ACHN (cell line): ENCODE measurements around the gene GSTT2B.
A peak's percentile ranks its signal among the peaks of the same experiment; 100 is the strongest.
"Not testable (repeated sequence)": the region's sequence is repeated elsewhere in the genome, so short reads cannot be mapped to it uniquely, and the experiment has no call there.

ENCODE experiments used
- DNase-seq: peaks from one replicate; pipeline ENCODE4 v3.0.0-alpha.2; 2015
- in situ Hi-C: cut with HindIII; loops from 2 replicates; pipeline ENCODE4 v1.10.0; 2017; ENCODE audit warnings: low sequenced_read_pairs, low pct_ligation_motif_present, low pct_unique_long_range_greater_than_20kb

The GSTT2B gene

GRCh38 chr22:23954193-23954990, 6.6 kb downstream of the GSTT2B start:
- in situ Hi-C loops, DNase-seq: not testable (repeated sequence)

- in situ Hi-C loops, DNase-seq: not testable (repeated sequence)
Measured at GRCh38 chr22:23953485-23953884, 7.5 kb downstream of the GSTT2B start.

GRCh38 chr22:23952794-23953405, 8.1 kb downstream of the GSTT2B start:
- DNase-seq, in situ Hi-C loops: not testable (repeated sequence)

- in situ Hi-C loops, DNase-seq: not testable (repeated sequence)
Measured at GRCh38 chr22:23951383-23951782, 9.6 kb downstream of the GSTT2B start.

- in situ Hi-C loops, DNase-seq: not testable (repeated sequence)
Measured at GRCh38 chr22:23949764-23950163, 11.2 kb downstream of the GSTT2B start.

- DNase-seq: not testable (repeated sequence)
Measured at GRCh38 chr22:23947391-23947790, 13.6 kb downstream of the GSTT2B start.

GRCh38 chr22:23940166-23940565, 20.8 kb downstream of the GSTT2B start:
- DNase-seq: not testable (repeated sequence)

More at GRCh38 chr22:23947391-23947790, 13.6 kb downstream of the GSTT2B start:
- in situ Hi-C loops: not testable (repeated sequence)

GRCh38 chr22:23939017-23939357, 22.0 kb downstream of the GSTT2B start:
- DNase-seq: no peak
- in situ Hi-C loops: no loop called here

More at GRCh38 chr22:23940166-23940565, 20.8 kb downstream of the GSTT2B start:
- in situ Hi-C loops: not testable (repeated sequence)

GRCh38 chr22:23938328-23939016, 22.5 kb downstream of the GSTT2B start:
- no peak for DNase-seq
- in situ Hi-C loops: no loop called here

- DNase-seq: no peak
- in situ Hi-C loops: no loop called here
Measured at GRCh38 chr22:23926561-23926960, 34.4 kb downstream of the GSTT2B start.

GRCh38 chr22:23925020-23925606, 35.9 kb downstream of the GSTT2B start:
- no peak for DNase-seq
- in situ Hi-C loops: no loop called here

GRCh38 chr22:23922921-23923320, 38.1 kb downstream of the GSTT2B start:
- in situ Hi-C loops: no loop called here

GRCh38 chr22:23921586-23922201, 39.3 kb downstream of the GSTT2B start:
- DNase-seq, in situ Hi-C loops: not testable (repeated sequence)

More at GRCh38 chr22:23922921-23923320, 38.1 kb downstream of the GSTT2B start:
- no peak for DNase-seq

GRCh38 chr22:23920267-23920611, 40.8 kb downstream of the GSTT2B start:
- in situ Hi-C loops, DNase-seq: not testable (repeated sequence)

- no peak for DNase-seq
- in situ Hi-C loops: no loop called here
Measured at GRCh38 chr22:23915290-23915689, 45.7 kb downstream of the GSTT2B start.

- in situ Hi-C loops: no loop called here
- peak; percentile 98 for DNase-seq
Measured at GRCh38 chr22:23913661-23914353, 47.2 kb downstream of the GSTT2B start.

GRCh38 chr22:23913306-23913660, 47.7 kb downstream of the GSTT2B start:
- in situ Hi-C loops: no loop called here
- no peak for DNase-seq

- in situ Hi-C loops: no loop called here
- DNase-seq: no peak
Measured at GRCh38 chr22:23912293-23912903, 48.6 kb downstream of the GSTT2B start.
